ENCODE data around the gene SERPINA12. TPM values are rescaled to one million over a fixed set of nuclear protein-coding genes. Genes with fewer than 3 reads are reported as not detected.

Gene SERPINA12
- total and polyA plus RNA-seq, 2 of the 13 experiments (the other 11 are each of a cell fraction or from before 2014, with no cell fraction given) = 0.08 TPM; not detected in 1

DNA sequence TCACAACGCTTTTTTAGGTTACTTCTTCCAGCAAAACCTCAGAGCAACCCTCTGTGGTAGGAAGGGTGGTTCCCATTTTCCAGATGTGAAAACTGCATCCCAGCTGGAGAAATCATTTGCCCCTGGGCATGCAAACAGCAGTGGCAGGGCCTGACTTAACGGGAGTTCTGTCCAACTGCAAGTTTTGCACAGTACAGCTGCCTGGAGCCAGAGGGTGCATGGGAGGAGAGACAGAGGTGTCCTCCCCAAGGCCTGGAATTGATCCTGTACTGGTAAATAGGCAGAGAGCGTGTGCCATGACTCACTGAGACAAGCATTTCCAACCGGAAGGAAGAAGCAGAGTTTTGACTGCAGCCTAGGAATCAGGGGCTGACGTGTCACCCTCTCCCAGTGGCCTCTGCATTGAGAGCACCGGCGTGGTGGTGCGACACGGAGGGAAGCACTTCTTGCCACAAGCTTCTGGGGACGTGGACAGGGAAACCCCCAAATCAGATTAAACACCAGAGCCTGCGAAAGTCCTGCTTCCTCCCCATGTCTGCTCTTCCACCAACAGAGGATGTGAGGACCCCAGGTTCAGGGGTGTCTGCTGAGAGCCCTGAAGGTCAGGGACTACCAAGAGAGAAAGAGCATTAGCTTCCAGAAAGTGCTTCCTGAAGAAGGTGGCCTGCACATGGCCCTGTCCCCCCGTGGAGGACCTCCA lies 33.0 kb upstream of the SERPINA12 start (continued):
- TF ChIP-seq, protein P1, sequence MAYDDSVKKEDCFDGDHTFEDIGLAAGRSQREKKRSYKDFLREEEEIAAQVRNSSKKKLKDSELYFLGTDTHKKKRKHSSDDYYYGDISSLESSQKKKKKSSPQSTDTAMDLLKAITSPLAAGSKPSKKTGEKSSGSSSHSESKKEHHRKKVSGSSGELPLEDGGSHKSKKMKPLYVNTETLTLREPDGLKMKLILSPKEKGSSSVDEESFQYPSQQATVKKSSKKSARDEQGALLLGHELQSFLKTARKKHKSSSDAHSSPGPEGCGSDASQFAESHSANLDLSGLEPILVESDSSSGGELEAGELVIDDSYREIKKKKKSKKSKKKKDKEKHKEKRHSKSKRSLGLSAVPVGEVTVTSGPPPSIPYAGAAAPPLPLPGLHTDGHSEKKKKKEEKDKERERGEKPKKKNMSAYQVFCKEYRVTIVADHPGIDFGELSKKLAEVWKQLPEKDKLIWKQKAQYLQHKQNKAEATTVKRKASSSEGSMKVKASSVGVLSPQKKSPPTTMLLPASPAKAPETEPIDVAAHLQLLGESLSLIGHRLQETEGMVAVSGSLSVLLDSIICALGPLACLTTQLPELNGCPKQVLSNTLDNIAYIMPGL (CRISPR knock-in tag; IDR thresholded peaks at IDR 0.05; ENCODE audit: borderline replicate concordance in 1 of 2, low read depth in 1 of 2) = 0 out of 4 replicates have a peak, but pooled peaks of 1 of the 2 experiments have one; percentile 28
- TF ChIP-seq, protein P2, sequence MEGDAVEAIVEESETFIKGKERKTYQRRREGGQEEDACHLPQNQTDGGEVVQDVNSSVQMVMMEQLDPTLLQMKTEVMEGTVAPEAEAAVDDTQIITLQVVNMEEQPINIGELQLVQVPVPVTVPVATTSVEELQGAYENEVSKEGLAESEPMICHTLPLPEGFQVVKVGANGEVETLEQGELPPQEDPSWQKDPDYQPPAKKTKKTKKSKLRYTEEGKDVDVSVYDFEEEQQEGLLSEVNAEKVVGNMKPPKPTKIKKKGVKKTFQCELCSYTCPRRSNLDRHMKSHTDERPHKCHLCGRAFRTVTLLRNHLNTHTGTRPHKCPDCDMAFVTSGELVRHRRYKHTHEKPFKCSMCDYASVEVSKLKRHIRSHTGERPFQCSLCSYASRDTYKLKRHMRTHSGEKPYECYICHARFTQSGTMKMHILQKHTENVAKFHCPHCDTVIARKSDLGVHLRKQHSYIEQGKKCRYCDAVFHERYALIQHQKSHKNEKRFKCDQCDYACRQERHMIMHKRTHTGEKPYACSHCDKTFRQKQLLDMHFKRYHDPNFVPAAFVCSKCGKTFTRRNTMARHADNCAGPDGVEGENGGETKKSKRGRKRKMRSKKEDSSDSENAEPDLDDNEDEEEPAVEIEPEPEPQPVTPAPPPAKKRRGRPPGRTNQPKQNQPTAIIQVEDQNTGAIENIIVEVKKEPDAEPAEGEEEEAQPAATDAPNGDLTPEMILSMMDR (CRISPR knock-in tag; IDR thresholded peaks at IDR 0.05) = peak; percentile 24
- TF ChIP-seq GABPA (IDR thresholded peaks at IDR 0.05; ENCODE audit: low read depth, low read length) = peak; percentile 19; the same call in 1 of the 2 replicates
- peak; percentile 82 for TF ChIP-seq GABPA (CRISPR knock-in tag; IDR thresholded peaks at IDR 0.05; ENCODE audit: low read depth)
- TF ChIP-seq, protein P3, sequence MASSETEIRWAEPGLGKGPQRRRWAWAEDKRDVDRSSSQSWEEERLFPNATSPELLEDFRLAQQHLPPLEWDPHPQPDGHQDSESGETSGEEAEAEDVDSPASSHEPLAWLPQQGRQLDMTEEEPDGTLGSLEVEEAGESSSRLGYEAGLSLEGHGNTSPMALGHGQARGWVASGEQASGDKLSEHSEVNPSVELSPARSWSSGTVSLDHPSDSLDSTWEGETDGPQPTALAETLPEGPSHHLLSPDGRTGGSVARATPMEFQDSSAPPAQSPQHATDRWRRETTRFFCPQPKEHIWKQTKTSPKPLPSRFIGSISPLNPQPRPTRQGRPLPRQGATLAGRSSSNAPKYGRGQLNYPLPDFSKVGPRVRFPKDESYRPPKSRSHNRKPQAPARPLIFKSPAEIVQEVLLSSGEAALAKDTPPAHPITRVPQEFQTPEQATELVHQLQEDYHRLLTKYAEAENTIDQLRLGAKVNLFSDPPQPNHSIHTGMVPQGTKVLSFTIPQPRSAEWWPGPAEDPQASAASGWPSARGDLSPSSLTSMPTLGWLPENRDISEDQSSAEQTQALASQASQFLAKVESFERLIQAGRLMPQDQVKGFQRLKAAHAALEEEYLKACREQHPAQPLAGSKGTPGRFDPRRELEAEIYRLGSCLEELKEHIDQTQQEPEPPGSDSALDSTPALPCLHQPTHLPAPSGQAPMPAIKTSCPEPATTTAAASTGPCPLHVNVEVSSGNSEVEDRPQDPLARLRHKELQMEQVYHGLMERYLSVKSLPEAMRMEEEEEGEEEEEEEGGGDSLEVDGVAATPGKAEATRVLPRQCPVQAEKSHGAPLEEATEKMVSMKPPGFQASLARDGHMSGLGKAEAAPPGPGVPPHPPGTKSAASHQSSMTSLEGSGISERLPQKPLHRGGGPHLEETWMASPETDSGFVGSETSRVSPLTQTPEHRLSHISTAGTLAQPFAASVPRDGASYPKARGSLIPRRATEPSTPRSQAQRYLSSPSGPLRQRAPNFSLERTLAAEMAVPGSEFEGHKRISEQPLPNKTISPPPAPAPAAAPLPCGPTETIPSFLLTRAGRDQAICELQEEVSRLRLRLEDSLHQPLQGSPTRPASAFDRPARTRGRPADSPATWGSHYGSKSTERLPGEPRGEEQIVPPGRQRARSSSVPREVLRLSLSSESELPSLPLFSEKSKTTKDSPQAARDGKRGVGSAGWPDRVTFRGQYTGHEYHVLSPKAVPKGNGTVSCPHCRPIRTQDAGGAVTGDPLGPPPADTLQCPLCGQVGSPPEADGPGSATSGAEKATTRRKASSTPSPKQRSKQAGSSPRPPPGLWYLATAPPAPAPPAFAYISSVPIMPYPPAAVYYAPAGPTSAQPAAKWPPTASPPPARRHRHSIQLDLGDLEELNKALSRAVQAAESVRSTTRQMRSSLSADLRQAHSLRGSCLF (CRISPR knock-in tag; IDR thresholded peaks at IDR 0.05; ENCODE audit: borderline replicate concordance) = no peak
- TF ChIP-seq RELA (CRISPR knock-in tag; IDR thresholded peaks at IDR 0.05) = no peak
- TF ChIP-seq, protein P4, sequence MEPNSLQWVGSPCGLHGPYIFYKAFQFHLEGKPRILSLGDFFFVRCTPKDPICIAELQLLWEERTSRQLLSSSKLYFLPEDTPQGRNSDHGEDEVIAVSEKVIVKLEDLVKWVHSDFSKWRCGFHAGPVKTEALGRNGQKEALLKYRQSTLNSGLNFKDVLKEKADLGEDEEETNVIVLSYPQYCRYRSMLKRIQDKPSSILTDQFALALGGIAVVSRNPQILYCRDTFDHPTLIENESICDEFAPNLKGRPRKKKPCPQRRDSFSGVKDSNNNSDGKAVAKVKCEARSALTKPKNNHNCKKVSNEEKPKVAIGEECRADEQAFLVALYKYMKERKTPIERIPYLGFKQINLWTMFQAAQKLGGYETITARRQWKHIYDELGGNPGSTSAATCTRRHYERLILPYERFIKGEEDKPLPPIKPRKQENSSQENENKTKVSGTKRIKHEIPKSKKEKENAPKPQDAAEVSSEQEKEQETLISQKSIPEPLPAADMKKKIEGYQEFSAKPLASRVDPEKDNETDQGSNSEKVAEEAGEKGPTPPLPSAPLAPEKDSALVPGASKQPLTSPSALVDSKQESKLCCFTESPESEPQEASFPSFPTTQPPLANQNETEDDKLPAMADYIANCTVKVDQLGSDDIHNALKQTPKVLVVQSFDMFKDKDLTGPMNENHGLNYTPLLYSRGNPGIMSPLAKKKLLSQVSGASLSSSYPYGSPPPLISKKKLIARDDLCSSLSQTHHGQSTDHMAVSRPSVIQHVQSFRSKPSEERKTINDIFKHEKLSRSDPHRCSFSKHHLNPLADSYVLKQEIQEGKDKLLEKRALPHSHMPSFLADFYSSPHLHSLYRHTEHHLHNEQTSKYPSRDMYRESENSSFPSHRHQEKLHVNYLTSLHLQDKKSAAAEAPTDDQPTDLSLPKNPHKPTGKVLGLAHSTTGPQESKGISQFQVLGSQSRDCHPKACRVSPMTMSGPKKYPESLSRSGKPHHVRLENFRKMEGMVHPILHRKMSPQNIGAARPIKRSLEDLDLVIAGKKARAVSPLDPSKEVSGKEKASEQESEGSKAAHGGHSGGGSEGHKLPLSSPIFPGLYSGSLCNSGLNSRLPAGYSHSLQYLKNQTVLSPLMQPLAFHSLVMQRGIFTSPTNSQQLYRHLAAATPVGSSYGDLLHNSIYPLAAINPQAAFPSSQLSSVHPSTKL (CRISPR knock-in tag; IDR thresholded peaks at IDR 0.05) = peak; percentile 70
- TF ChIP-seq ZZZ3 (CRISPR knock-in tag; IDR thresholded peaks at IDR 0.05; ENCODE audit: borderline replicate concordance) = 0 out of 2 replicates have a peak, but pooled peaks have one; percentile 38
- TF ChIP-seq, protein P5, sequence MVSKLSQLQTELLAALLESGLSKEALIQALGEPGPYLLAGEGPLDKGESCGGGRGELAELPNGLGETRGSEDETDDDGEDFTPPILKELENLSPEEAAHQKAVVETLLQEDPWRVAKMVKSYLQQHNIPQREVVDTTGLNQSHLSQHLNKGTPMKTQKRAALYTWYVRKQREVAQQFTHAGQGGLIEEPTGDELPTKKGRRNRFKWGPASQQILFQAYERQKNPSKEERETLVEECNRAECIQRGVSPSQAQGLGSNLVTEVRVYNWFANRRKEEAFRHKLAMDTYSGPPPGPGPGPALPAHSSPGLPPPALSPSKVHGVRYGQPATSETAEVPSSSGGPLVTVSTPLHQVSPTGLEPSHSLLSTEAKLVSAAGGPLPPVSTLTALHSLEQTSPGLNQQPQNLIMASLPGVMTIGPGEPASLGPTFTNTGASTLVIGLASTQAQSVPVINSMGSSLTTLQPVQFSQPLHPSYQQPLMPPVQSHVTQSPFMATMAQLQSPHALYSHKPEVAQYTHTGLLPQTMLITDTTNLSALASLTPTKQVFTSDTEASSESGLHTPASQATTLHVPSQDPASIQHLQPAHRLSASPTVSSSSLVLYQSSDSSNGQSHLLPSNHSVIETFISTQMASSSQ (IDR thresholded peaks at IDR 0.05; ENCODE audit: low read depth) = no peak
- TF ChIP-seq, protein P5 (CRISPR knock-in tag; IDR thresholded peaks at IDR 0.05; ENCODE audit: borderline replicate concordance) = no peak

Measured in HepG2 (cell line).